GM12892 (cell line): ENCODE measurements around the gene P2RY2.

ENCODE experiments used
- POLR2A ChIP-seq: IDR thresholded peaks from 2 replicates; pipeline ENCODE4 v1.6.1; 2011; ENCODE audit warnings: low read depth, low read length, control low read depth
- POLR2AphosphoS5 ChIP-seq: IDR thresholded peaks from 2 replicates; pipeline ENCODE4 v1.6.1; 2011; ENCODE audit warnings: low read depth, low read length, control low read depth

DNA sequence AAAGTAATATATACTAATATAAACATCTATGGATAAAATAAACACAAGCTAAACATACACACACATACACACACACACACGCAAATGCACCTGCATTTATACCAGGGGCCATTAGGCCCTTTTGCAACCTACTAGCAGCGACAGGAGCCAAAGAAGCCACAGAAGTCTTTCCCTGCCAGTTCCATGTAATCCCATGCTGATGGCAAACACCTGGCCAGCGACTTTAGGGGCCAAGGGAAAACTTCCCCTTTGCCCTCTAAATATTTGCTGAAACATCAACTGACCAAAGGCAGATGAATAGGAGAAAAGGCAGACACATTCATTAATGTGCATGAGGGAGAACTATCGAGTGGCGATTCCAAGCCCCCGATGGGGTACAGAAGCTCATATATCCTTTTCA, 14.8 kb upstream of the P2RY2 start:
- TF ChIP-seq POLR2A: no peak
- TF ChIP-seq POLR2AphosphoS5: no peak
